Heart right ventricle (tissue), 16 donors: Measurements from ENCODE around the gene CCDC88A. TPM values are rescaled to one million over a fixed set of nuclear protein-coding genes. Genes with fewer than 3 reads are reported as not detected.
A peak's percentile ranks its signal among the peaks of the same experiment; 100 is the strongest.

Experiments used
- ATAC-seq, 8 donors: fragments of 200-7000 bp; cut with Tn5 transposase; one replicate each; pipeline ENCODE4 v1.9.1; 2020; ENCODE audit warnings: mild to moderate bottlenecking in 8 of 8, moderate library complexity in 8 of 8, moderate number of reproducible peaks in 1 of 8
- DNase-seq, 2 donors: peaks; one replicate each; pipeline ENCODE4 v3.0.0-alpha.2; 2020
- H3K27ac ChIP-seq, 10 donors: fragments of 200-600 bp; sonication (generic) in 2 of 10; one replicate each; pipeline versions ENCODE4 v1.5.0 to v1.8.0; 2020 to 2022; ENCODE audit warnings: mild to moderate bottlenecking in 3 of 10
- H3K27me3 ChIP-seq, 7 donors: fragments of 200-600 bp; one replicate each; pipeline ENCODE4 v1.8.0; 2021 to 2022; ENCODE audit warnings: mild to moderate bottlenecking in 2 of 7
- H3K36me3 ChIP-seq, 9 donors: fragments of 200-600 bp; sonication (generic) in 1 of 9; one replicate each; pipeline versions ENCODE4 v1.5.0 to v1.8.0; 2020 to 2022; ENCODE audit warnings: mild to moderate bottlenecking in 2 of 9
- H3K4me1 ChIP-seq, 9 donors: fragments of 200-600 bp; sonication (generic) in 1 of 9; one replicate each; pipeline versions ENCODE4 v1.5.0 to v1.8.0; 2020 to 2022; ENCODE audit warnings: mild to moderate bottlenecking in 4 of 9
- H3K4me3 ChIP-seq, 10 donors: fragments of 200-600 bp; sonication (generic) in 2 of 10; one replicate each; pipeline versions ENCODE4 v1.5.0 to v1.8.0; 2020 to 2022; ENCODE audit warnings: mild to moderate bottlenecking in 7 of 10, moderate library complexity in 2 of 10
- H3K9me3 ChIP-seq, 11 donors: fragments of 200-600 bp in 10 of 11; sonication (generic) in 2 of 11; one replicate each; pipeline versions ENCODE4 v1.5.0 to v1.8.0; 2013 to 2022; ENCODE audit warnings: mild to moderate bottlenecking in 2 of 11, control low read depth in 1 of 11, moderate library complexity in 1 of 11
- CTCF ChIP-seq, 9 donors: fragments of 200-600 bp; sonication (generic) in 2 of 9; IDR thresholded peaks; one replicate each; pipeline versions ENCODE4 v1.5.0 to v1.8.0; 2021 to 2022; ENCODE audit warnings: antibody characterized with exemption in 9 of 9, mild to moderate bottlenecking in 5 of 9, moderate library complexity in 1 of 9
- WGBS, 2 donors: extraction: QIAGEN DNeasy Blood & Tissue Kit; methylation state at CpG; one replicate each; pipeline ENCODE4 v1.1.7; 2013; ENCODE audit warnings: inconsistent platforms in 1 of 2; 5-methylcytosine and 5-hydroxymethylcytosine counted together
- intact Hi-C, 10 donors: fragments of 100-400 bp; cut with DNase I; formaldehyde crosslinking; loops; one replicate each; pipeline versions ENCODE4 v1.11.1 to v1.14.2; 2022
- polyA plus RNA-seq, 2 donors: library from polyadenylated mRNA; stranded (reverse); fragments of 200-250 nt; gene quantifications; one replicate each; pipeline ENCODE4 v1.2.3, GENCODE V29; 2013
- total RNA-seq, 10 donors: library from RNA; stranded (reverse); fragmentation: NEBNext Ultra II Directional in 3 of 10; extraction: Animal tissue kit (Norgen Biotek cat#: 25700) in 3 of 10; gene quantifications; one replicate each; pipeline versions ENCODE4 v1.2.1 to v1.2.4, GENCODE V29; 2021 to 2023
- donor health status: Arrhythmogenic right ventricular cardiomyopathy.
- donor health status: ischemic (EF 13 %, LVEDD 7.1; RV severe dilation, severe dysfunction).
- donor health status: healthy with polysubstance abuse.
- donor health status: DM: no; HTN: yes; CAD: no.
- donor health status: DM: no; HTN: no; CAD: no.
- donor health status: ischemic (EF 25% LVEDD 6.9; RV normal size, moderate dysfunction).
- donor health status: ischemic (EF 25% LVEDD 5.7; RV mildly dilated, moderate dysfunction).
- donor health status: healthy.
- donor health status: DM: yes; HTN: yes; CAD: no.
- donor health status: Ischemic cardiomyopathy.
- donor health status: ischemic (EF 35%, LVEDD 5.7; RV mildly dilated, moderate dysfunction).
- donor health status: nonischemic (EF 11% LVEDD 7.7; RV severe dilation, severe dysfunction).
- donor health status: DM: yes; HTN: yes; CAD: no.
- donor health status: PGD.
- donor health status: ischemic (EF 29% LVEDD 5.4; RV normal size, mild dysfunction).
- donor health status: nonischemic (EF 23%, LVEDD 6.1; RV moderate dilation, normal function).

The CCDC88A gene
- total and polyA plus RNA-seq, 12 donors = 7.8 to 45.4 (median 22.6) TPM

- peaks cover 0 to 40% (median 0%) of the 10 kb centered on the region in 9 donors for H3K36me3 ChIP-seq
- ATAC-seq = no peak
- intact Hi-C loops = loop anchor here in 1 of 10 donors (5.0 kb wide), 1 partner anchor 47 kb away; the partner anchor contains the start of gene CCDC88A
Observed at GRCh38 chr2:55370208-55370607, 49.4 kb downstream of the CCDC88A start.

GRCh38 chr2:55365303-55365702, 54.4 kb downstream of the CCDC88A start:
- DNase-seq (no peak), ATAC-seq (no peak)
- H3K4me3 ChIP-seq = no peak overlapping the region
- H3K36me3 ChIP-seq = peaks cover 0 to 9% (median 0%) of the 10 kb centered on the region in 9 donors
- H3K27me3 ChIP-seq = no peaks in the 10 kb centered on the region
- peak overlapping the region in 2 of 10 donors; percentile 3 to 27 for H3K27ac ChIP-seq
- H3K4me1 ChIP-seq = peaks cover 0 to 24% (median 9%) of the 10 kb centered on the region in 9 donors
- TF ChIP-seq CTCF (IDR thresholded peaks at IDR 0.05) = no peak
- intact Hi-C loops = no loop called here
- 79 to 82% methylated on average over 3 of the region's 3 CpGs for WGBS, 2 donors
- no peaks in the 10 kb centered on the region for H3K9me3 ChIP-seq

More at GRCh38 chr2:55370208-55370607, 49.4 kb downstream of the CCDC88A start:
- no peak for DNase-seq
- H3K27me3 ChIP-seq = no peaks in the 10 kb centered on the region
- no peaks in the 10 kb centered on the region for H3K9me3 ChIP-seq
- no peak overlapping the region for H3K27ac ChIP-seq
- no peak overlapping the region for H3K4me3 ChIP-seq
- TF ChIP-seq CTCF (IDR thresholded peaks at IDR 0.05) = no peak
- H3K4me1 ChIP-seq = peaks cover 0 to 6% (median 0%) of the 10 kb centered on the region in 9 donors
- 97 to 99% methylated on average over 4 of the region's 4 CpGs for WGBS, 2 donors

GRCh38 chr2:55364189-55365055, 55.2 kb downstream of the CCDC88A start:
- no peaks in the 10 kb centered on the region for H3K9me3 ChIP-seq
- peak overlapping the region in 3 of 10 donors; percentile 4 to 25 (median 7) for H3K27ac ChIP-seq
- peak; percentile 61 to 94 (median 92) for ATAC-seq
- peaks cover 0 to 9% (median 0%) of the 10 kb centered on the region in 9 donors for H3K36me3 ChIP-seq
- TF ChIP-seq CTCF (IDR thresholded peaks at IDR 0.05) = no peak
- intact Hi-C loops = no loop called here
- 75 to 80% methylated on average over 3 of the region's 3 CpGs for WGBS, 2 donors
- DNase-seq = peak in 1 of 2 donors; percentile 69
- H3K4me1 ChIP-seq = peaks cover 0 to 24% (median 9%) of the 10 kb centered on the region in 9 donors
- no peak overlapping the region for H3K4me3 ChIP-seq
- H3K27me3 ChIP-seq = no peaks in the 10 kb centered on the region

GRCh38 chr2:55363636-55364035, 56.0 kb downstream of the CCDC88A start:
- H3K9me3 ChIP-seq = no peaks in the 10 kb centered on the region
- H3K4me3 ChIP-seq = no peak overlapping the region
- no peak for TF ChIP-seq CTCF (IDR thresholded peaks at IDR 0.05)
- WGBS, 2 donors = 91 to 94% methylated on average over 3 of the region's 3 CpGs
- peak overlapping the region in 1 of 10 donors; percentile 4 for H3K27ac ChIP-seq
- H3K27me3 ChIP-seq = no peaks in the 10 kb centered on the region
- peaks cover 0 to 24% (median 9%) of the 10 kb centered on the region in 9 donors for H3K4me1 ChIP-seq
- H3K36me3 ChIP-seq = peaks cover 0 to 9% (median 0%) of the 10 kb centered on the region in 9 donors
- intact Hi-C loops = no loop called here
- no peak for ATAC-seq
- no peak for DNase-seq
